Stimulated activated CD8-positive, alpha-beta memory T cell treated with anti-CD3 and anti-CD28 coated beads, Interleukin-7, amount 100 ng/mL, for 1 hour (primary cell): ENCODE measurements around the gene PRPF38A.

Experiments used
- DNase-seq, 2 donors: peaks; one replicate each; pipeline ENCODE4 v3.0.0-alpha.2; 2020; ENCODE audit warnings: low read depth in 2 of 2

PRPF38A gene

GRCh38 chr1:52400131-52400530 lies 4.3 kb upstream of the PRPF38A start:
- DNase-seq, result no peak

DNA sequence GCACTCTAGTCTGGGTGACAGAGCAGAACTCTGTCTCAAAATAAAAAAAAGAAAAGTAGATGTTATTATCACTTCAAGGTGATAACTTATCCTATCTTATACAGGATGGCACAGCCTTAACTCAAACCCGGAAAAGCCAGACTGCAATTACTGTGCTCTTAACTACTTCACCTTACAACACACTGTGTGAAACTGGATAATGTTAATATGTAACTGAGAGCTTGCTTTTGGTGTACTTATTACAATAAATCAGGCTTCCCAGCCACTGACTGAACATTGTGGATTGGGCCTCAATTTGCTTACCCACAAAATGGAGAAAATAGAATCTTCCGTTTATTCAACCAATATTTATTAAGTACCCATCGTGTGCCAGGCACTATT lies 1.6 kb upstream of the PRPF38A start:
- no peak for DNase-seq

GRCh38 chr1:52403566-52404115 lies 761 bp upstream of the PRPF38A start:
- DNase-seq, result peak in 1 of 2 donors; percentile 12

GRCh38 chr1:52404975-52405338 lies 555 bp downstream of the PRPF38A start:
- DNase-seq, result no peak

DNA sequence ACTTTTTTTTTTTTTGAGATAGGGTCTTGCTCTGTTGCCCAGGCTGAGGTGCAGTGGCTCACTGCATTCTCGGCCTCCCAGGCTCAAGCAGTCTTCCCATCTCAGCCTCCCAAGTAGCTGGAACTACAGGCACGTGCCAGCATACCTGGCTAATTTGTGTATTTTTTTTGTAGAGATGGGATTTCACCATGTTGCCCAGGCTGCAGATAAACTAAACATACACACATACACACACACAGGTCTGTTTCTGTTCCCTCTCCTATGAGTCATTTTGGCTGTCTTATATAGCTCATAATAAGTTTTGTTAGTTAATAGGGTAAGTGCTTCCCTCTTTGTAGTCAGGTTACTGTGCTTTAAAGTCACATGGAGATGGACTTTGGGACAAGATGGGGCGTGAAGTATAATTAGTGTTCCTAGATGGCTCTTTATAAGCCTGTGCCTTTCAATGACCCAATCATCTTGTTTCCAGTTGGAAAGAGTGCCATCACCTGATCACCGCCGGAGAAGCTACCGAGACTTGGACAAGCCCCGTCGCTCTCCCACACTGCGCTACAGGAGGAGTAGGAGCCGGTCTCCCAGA lies 9.1 kb downstream of the PRPF38A start:
- no peak for DNase-seq

DNA sequence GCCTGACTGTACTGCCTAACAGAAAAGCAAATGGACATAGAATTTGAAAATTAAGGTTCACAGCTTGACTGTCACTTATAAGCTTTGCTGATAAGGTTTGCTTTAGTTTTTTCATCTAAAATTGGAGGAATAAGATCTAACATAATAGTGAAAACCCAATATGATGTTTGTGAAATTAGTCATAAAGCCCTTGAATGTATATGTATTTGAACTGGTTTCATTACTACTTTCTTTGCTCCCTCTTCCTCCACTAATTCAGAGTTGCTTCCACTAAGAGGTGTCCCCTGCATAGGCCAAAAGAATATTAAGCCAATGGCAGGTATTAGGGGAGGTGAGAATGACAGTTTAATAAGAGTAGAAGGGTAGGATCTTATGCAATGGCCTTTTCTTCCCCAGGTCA lies 10.5 kb downstream of the PRPF38A start:
- DNase-seq, result no peak

GRCh38 chr1:52416811-52417210 lies 12.4 kb downstream of the PRPF38A start:
- no peak for DNase-seq

DNA sequence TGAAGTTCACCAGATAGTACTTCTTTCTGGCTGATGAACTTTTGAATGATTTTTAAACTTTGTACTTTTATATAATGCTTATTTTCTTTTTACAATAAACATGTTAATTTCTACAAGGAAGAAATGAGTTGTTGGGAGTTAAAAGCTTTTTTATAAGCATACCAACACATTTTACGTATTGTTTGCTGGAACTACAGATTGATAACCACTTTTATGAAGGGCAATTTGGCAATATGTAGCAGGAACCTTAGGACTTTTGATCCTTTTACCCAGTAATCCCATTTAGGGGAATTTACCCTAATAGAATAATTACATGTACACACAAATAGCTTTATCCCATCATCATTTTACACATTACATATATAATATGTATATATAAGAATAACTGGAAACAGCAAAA lies 16.3 kb downstream of the PRPF38A start:
- DNase-seq, result no peak

DNA sequence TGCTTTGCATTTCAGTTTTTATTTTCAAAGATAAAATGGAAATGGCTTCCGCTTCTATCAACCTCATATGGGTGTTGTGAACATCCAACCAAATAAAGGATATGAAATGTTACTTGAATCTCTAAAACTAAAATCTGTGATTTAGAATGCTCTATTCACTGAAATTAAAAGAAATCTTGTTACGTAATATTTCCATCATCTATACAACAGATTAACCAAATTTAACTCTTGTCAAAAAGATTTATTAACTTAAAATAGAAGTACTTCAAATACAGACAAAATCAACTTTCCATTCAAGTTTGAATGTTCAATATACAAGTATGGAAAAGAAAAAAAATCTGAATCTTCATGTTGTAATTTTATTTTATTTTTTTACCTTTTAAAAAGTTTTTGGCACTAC lies 18.7 kb downstream of the PRPF38A start:
- DNase-seq, result no peak

- DNase-seq, result peak; percentile 41 to 45
These were observed 19.4 kb downstream of the PRPF38A start for GRCh38 chr1:52423771-52424170.

GRCh38 chr1:52424231-52424636 lies 19.8 kb downstream of the PRPF38A start:
- no peak for DNase-seq

DNA sequence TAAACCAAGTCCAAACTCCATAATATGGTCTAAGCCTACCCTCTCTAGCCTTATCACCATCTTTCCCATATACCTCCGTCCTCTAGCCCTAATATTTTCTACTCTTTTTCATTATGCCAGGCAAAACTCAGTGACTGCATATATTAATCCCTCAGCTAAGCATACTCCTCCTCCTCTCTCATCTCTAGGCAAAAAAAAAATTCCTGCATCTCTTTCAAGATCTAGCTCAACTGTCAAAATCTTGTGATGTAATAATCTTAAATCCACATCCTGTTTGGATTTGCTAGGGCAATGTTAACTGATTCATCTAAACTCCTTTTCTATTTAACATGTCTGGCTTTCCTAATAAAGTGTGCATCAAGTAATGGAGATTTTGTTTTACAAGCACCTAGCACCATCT lies 20.4 kb downstream of the PRPF38A start:
- no peak for DNase-seq

DNA sequence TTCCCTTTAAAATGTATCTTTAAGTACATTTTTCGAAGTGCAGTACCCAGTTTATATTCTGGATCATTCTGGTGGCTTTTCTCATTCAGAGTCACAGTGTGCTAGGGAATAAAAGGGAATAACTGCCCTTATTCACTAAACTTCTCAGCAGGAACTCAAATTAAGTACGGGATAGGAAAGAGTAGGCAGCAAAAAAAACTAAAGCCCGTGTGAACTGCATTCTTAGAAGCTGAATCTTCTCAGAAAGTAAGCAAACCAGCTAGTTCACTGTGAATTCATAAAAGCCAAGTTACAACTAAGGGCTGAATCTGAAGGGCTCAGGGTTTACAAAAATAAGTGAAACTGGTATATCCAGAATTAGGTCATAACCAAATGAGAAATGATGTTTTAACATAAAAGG lies 22.0 kb downstream of the PRPF38A start:
- DNase-seq, result no peak

GRCh38 chr1:52427152-52427551 lies 22.8 kb downstream of the PRPF38A start:
- no peak for DNase-seq

- no peak for DNase-seq
These were observed 28.4 kb downstream of the PRPF38A start for GRCh38 chr1:52432807-52433206.

DNA sequence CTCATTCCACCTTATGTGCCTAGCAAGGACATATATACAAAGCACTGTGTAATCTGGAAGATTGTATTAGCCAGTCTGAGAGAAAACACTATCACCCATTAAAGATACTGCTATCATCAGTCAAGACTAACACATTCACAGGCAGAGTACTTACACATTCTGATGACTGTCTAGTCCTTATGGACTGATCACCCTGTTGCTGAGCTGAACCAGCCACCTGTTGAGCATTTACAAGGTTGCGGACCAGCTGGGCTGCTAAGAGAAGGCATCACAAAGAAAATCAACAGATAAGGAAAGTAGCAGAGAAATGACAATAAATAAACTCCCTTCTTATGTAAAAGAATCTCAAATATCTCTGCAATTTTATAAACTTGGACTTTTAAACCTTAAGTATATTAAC lies 30.8 kb downstream of the PRPF38A start:
- no peak for DNase-seq

DNA sequence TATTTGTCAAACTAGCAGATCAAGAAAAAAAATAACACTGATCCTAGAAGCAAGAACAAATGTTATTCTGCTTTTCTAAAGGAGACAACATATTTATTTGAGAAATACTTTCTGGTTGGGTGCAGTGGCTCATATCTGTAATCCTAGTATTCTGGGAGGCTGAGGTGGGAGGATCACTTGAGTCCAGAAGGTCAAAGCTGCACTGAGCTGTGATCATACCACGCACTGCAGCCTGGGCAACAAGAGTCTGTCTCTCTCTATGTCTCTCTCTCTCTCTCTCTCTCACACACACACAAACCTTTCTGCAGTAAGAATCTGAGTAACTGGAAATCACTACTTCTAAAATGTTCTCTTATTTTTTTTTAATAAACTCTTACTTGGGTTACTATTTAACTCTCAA lies 31.2 kb downstream of the PRPF38A start:
- no peak for DNase-seq

GRCh38 chr1:52436817-52437216 lies 32.4 kb downstream of the PRPF38A start:
- DNase-seq, result no peak

DNA sequence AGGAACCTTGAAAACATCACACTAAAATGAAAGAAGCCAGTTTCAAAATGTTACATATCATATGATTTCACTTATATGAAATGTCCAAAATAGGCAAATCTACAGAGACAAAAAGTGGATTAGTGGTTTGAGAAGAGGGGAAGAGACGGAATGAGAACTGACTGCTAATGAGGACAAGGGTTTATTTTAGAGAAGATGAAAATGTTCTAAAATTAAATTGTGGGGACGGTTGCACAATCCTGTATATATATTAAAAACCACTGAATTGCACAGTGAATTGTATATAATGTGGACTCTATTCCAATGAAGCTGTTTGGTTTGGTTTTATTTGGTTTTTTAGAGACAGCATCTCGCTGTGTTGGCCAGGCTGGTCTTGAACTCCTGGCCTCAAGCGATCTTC lies 35.6 kb downstream of the PRPF38A start:
- DNase-seq, result no peak

GRCh38 chr1:52444463-52444862 lies 40.1 kb downstream of the PRPF38A start:
- no peak for DNase-seq

- no peak for DNase-seq
These were observed 49.7 kb downstream of the PRPF38A start for GRCh38 chr1:52454127-52454526.

- DNase-seq, result no peak
These were observed 50.4 kb downstream of the PRPF38A start for GRCh38 chr1:52454779-52455178.

DNA sequence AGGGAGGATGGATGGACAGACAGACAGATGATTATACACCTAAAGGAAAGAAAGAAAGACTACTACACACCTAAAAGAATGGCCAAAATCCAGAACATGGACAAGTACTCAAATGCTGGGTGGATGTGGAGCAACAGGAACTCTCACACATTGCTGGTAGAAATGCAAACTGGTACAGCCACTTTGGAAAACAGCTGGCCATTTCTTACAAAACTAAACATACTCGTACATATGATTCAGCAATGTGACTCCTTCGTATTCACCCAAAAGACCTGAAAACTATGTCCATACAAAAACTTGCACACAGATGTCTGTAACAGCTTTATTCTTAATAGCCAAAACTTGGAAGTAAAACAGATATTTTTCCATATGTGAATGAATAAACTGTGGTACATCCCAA lies 51.3 kb downstream of the PRPF38A start:
- no peak for DNase-seq

GRCh38 chr1:52460694-52461093 lies 56.3 kb downstream of the PRPF38A start:
- no peak for DNase-seq
